Measurements from ENCODE around the gene LGR4. TPM values are rescaled to one million over a fixed set of nuclear protein-coding genes. Genes with fewer than 3 reads are reported as not detected.

The LGR4 gene
- total RNA-seq, 1 donor from 2014 or later = 22.8 TPM

GRCh38 chr11:27421819-27422494, 50.6 kb downstream of the LGR4 start:
- ATAC-seq = no peak

- ATAC-seq = peak; percentile 64
Measured at GRCh38 chr11:27420722-27421572, 51.6 kb downstream of the LGR4 start.

- no peak for ATAC-seq
Measured at GRCh38 chr11:27420217-27420616, 52.4 kb downstream of the LGR4 start.

GRCh38 chr11:27418356-27418755, 54.2 kb downstream of the LGR4 start:
- ATAC-seq = no peak

GRCh38 chr11:27416568-27417176, 55.9 kb downstream of the LGR4 start:
- ATAC-seq = peak; percentile 81

- no peak for ATAC-seq
Measured at GRCh38 chr11:27414644-27415043, 57.9 kb downstream of the LGR4 start.

GRCh38 chr11:27413218-27413617, 59.4 kb downstream of the LGR4 start:
- peak; percentile 66 for ATAC-seq

GRCh38 chr11:27412192-27412691, 60.3 kb downstream of the LGR4 start:
- ATAC-seq = no peak

- ATAC-seq = no peak
Measured at GRCh38 chr11:27411328-27411727, 61.3 kb downstream of the LGR4 start.

GRCh38 chr11:27410272-27410671, 62.3 kb downstream of the LGR4 start:
- no peak for ATAC-seq

GRCh38 chr11:27409742-27410141, 62.8 kb downstream of the LGR4 start:
- no peak for ATAC-seq

GRCh38 chr11:27409049-27409448, 63.5 kb downstream of the LGR4 start:
- ATAC-seq = no peak

GRCh38 chr11:27408246-27408800, 64.3 kb downstream of the LGR4 start:
- no peak for ATAC-seq

- no peak for ATAC-seq
Measured at GRCh38 chr11:27406498-27407354, 65.9 kb downstream of the LGR4 start.

- no peak for ATAC-seq
Measured at GRCh38 chr11:27405134-27405533, 67.5 kb downstream of the LGR4 start.

- no peak for ATAC-seq
Measured at GRCh38 chr11:27404427-27404826, 68.2 kb downstream of the LGR4 start.

- no peak for ATAC-seq
Measured at GRCh38 chr11:27403195-27403594, 69.4 kb downstream of the LGR4 start.

- ATAC-seq = no peak
Measured at GRCh38 chr11:27402450-27402849, 70.1 kb downstream of the LGR4 start.

GRCh38 chr11:27401833-27402316, 70.7 kb downstream of the LGR4 start:
- no peak for ATAC-seq

GRCh38 chr11:27401280-27401832, 71.2 kb downstream of the LGR4 start:
- no peak for ATAC-seq

GRCh38 chr11:27398400-27398770, 74.2 kb downstream of the LGR4 start:
- no peak for ATAC-seq
